Measurements from ENCODE around the gene CCNY. TPM values are rescaled to one million over a fixed set of nuclear protein-coding genes. Genes with fewer than 3 reads are reported as not detected.
A peak's percentile ranks its signal among the peaks of the same experiment; 100 is the strongest.

CCNY gene
- total and polyA plus RNA-seq, 2 of the 13 experiments (the other 11 are each of a cell fraction or from before 2014, with no cell fraction given), result 48.2 to 54.7 TPM

DNA sequence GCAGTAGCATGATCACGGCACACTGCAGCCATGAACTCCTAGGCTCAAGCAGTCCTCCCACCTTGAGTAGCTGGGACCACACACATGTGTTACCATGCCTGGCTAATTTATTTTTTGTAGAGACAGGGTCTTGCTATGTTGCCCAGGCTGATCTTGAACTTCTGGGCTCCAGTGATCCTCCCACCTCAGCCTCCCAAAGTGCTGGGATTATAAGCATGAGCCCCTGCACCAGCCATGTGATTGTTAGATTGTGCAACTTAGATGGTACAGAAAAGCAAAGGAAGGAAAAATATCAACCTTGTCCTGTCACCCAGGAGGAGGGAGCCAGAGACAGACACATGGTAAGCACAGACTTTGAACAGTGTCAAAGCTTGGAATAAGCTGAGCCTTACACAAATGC lies 73.5 kb downstream of the CCNY start (continued):
- TF ChIP-seq ZNF256 (CRISPR knock-in tag; conservative IDR thresholded peaks at IDR 0.05) (no peak), ETV5 (CRISPR knock-in tag; IDR thresholded peaks at IDR 0.05; ENCODE audit: borderline replicate concordance) (no peak), SIN3A (IDR thresholded peaks at IDR 0.05; ENCODE audit: borderline replicate concordance, low read depth, low read length) (no peak), ZNF792 (CRISPR knock-in tag; IDR thresholded peaks at IDR 0.05) (no peak), TOPORS (CRISPR knock-in tag; IDR thresholded peaks at IDR 0.05) (no peak), MAF1 (CRISPR knock-in tag; IDR thresholded peaks at IDR 0.05; ENCODE audit: borderline replicate concordance) (no peak), TEAD2 (CRISPR knock-in tag; IDR thresholded peaks at IDR 0.05) (no peak), CC2D1A (CRISPR knock-in tag; IDR thresholded peaks at IDR 0.05) (no peak), EZH2 (conservative IDR thresholded peaks at IDR 0.05; ENCODE audit: low read depth, low read length) (no peak), ZNF230 (CRISPR knock-in tag; IDR thresholded peaks at IDR 0.05) (no peak), MAFF (IDR thresholded peaks at IDR 0.05; ENCODE audit: low read depth, low read length) (no peak), ZNF296 (CRISPR knock-in tag; conservative IDR thresholded peaks at IDR 0.05) (no peak), MBD4 (IDR thresholded peaks at IDR 0.05; ENCODE audit: borderline replicate concordance, low read length) (no peak), NRL (CRISPR knock-in tag; IDR thresholded peaks at IDR 0.05; ENCODE audit: borderline replicate concordance) (no peak), PAX8 (CRISPR knock-in tag; IDR thresholded peaks at IDR 0.05; ENCODE audit: borderline replicate concordance) (no peak), GZF1 (CRISPR knock-in tag; IDR thresholded peaks at IDR 0.05) (no peak), HOXD1 (CRISPR knock-in tag; IDR thresholded peaks at IDR 0.05) (no peak)
- TF ChIP-seq, protein P1, sequence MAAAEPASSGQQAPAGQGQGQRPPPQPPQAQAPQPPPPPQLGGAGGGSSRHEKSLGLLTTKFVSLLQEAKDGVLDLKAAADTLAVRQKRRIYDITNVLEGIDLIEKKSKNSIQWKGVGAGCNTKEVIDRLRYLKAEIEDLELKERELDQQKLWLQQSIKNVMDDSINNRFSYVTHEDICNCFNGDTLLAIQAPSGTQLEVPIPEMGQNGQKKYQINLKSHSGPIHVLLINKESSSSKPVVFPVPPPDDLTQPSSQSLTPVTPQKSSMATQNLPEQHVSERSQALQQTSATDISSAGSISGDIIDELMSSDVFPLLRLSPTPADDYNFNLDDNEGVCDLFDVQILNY (CRISPR knock-in tag; conservative IDR thresholded peaks at IDR 0.05), result no peak
- TF ChIP-seq, protein P2, sequence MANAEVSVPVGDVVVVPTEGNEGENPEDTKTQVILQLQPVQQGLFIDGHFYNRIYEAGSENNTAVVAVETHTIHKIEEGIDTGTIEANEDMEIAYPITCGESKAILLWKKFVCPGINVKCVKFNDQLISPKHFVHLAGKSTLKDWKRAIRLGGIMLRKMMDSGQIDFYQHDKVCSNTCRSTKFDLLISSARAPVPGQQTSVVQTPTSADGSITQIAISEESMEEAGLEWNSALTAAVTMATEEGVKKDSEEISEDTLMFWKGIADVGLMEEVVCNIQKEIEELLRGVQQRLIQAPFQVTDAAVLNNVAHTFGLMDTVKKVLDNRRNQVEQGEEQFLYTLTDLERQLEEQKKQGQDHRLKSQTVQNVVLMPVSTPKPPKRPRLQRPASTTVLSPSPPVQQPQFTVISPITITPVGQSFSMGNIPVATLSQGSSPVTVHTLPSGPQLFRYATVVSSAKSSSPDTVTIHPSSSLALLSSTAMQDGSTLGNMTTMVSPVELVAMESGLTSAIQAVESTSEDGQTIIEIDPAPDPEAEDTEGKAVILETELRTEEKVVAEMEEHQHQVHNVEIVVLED (CRISPR knock-in tag; IDR thresholded peaks at IDR 0.05; ENCODE audit: borderline replicate concordance), result no peak
- TF ChIP-seq, protein P3, sequence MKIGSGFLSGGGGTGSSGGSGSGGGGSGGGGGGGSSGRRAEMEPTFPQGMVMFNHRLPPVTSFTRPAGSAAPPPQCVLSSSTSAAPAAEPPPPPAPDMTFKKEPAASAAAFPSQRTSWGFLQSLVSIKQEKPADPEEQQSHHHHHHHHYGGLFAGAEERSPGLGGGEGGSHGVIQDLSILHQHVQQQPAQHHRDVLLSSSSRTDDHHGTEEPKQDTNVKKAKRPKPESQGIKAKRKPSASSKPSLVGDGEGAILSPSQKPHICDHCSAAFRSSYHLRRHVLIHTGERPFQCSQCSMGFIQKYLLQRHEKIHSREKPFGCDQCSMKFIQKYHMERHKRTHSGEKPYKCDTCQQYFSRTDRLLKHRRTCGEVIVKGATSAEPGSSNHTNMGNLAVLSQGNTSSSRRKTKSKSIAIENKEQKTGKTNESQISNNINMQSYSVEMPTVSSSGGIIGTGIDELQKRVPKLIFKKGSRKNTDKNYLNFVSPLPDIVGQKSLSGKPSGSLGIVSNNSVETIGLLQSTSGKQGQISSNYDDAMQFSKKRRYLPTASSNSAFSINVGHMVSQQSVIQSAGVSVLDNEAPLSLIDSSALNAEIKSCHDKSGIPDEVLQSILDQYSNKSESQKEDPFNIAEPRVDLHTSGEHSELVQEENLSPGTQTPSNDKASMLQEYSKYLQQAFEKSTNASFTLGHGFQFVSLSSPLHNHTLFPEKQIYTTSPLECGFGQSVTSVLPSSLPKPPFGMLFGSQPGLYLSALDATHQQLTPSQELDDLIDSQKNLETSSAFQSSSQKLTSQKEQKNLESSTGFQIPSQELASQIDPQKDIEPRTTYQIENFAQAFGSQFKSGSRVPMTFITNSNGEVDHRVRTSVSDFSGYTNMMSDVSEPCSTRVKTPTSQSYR (CRISPR knock-in tag; IDR thresholded peaks at IDR 0.05; ENCODE audit: borderline replicate concordance), result no peak
- TF ChIP-seq, protein P4, sequence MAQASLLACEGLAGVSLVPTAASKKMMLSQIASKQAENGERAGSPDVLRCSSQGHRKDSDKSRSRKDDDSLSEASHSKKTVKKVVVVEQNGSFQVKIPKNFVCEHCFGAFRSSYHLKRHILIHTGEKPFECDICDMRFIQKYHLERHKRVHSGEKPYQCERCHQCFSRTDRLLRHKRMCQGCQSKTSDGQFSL (CRISPR knock-in tag; IDR thresholded peaks at IDR 0.05), result no peak
- TF ChIP-seq, protein P5, sequence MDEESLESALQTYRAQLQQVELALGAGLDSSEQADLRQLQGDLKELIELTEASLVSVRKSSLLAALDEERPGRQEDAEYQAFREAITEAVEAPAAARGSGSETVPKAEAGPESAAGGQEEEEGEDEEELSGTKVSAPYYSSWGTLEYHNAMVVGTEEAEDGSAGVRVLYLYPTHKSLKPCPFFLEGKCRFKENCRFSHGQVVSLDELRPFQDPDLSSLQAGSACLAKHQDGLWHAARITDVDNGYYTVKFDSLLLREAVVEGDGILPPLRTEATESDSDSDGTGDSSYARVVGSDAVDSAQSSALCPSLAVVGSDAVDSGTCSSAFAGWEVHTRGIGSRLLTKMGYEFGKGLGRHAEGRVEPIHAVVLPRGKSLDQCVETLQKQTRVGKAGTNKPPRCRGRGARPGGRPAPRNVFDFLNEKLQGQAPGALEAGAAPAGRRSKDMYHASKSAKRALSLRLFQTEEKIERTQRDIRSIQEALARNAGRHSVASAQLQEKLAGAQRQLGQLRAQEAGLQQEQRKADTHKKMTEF (CRISPR knock-in tag; IDR thresholded peaks at IDR 0.05), result 0 out of 2 replicates have a peak, but pooled peaks have one; percentile 20
- TF ChIP-seq, protein P6, sequence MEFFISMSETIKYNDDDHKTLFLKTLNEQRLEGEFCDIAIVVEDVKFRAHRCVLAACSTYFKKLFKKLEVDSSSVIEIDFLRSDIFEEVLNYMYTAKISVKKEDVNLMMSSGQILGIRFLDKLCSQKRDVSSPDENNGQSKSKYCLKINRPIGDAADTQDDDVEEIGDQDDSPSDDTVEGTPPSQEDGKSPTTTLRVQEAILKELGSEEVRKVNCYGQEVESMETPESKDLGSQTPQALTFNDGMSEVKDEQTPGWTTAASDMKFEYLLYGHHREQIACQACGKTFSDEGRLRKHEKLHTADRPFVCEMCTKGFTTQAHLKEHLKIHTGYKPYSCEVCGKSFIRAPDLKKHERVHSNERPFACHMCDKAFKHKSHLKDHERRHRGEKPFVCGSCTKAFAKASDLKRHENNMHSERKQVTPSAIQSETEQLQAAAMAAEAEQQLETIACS (CRISPR knock-in tag; IDR thresholded peaks at IDR 0.05), result no peak

Data from HepG2 (cell line).